ENCODE results near the gene KCNMA1.

Gene KCNMA1

DNA sequence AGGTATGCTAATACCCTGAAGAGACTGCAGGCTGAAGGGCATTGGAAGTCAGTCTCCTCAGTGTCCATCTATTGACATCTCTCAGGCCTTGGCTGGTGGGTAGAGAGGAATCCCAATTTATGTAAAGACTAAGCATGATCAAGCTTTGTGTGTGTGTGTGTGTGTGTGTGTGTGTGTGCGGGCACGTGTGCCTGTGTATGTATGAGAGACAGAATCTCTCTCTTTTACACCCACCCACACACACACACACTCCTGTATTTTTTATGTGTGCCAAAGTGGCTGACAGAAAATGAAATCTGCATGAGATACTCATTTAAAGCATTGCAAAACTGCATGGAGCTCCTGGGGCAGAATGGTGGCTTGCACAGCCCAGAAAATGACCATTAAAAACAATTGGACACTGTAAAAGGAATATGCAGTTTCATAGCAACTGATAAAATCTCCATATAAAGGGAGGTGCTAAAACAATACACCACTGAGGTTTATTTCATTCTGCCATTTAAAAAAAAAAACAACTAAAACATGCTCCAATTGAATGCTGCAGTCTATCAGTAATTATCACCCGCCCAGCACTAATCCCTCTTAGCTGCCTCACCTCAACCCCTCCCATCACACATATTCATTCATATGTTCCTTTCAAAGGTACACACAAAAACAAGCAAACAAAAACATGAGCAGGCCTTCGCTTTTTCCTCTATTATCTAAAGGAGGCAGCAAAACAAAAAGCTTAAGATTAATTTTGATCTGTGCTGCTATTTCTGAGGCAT, 385.0 kb downstream of the KCNMA1 start:
- Histone ChIP-seq H3K27ac (ENCODE audit: low read depth in 2 of 2, low read length in 2 of 2) (no peak overlapping the region), H3K36me3 (ENCODE audit: control insufficient read depth in 2 of 2, insufficient read depth in 2 of 2, low read length in 2 of 2) (no peaks in the 10 kb centered on the region), H3K9ac (ENCODE audit: low read depth in 1 of 2, low read length in 2 of 2) (no peak overlapping the region), H3K4me3 (ENCODE audit: low read length in 2 of 2) (no peak overlapping the region), H3K9me3 (ENCODE audit: control insufficient read depth in 2 of 2, low read length in 2 of 2) (no peaks in the 10 kb centered on the region), H3K4me1 (ENCODE audit: control insufficient read depth in 2 of 2, insufficient read depth in 2 of 2, low read length in 2 of 2) (no peaks in the 10 kb centered on the region), H3K27me3 (ENCODE audit: control insufficient read depth in 2 of 2, insufficient read depth in 2 of 2, low read length in 2 of 2) (no peaks in the 10 kb centered on the region)

DNA sequence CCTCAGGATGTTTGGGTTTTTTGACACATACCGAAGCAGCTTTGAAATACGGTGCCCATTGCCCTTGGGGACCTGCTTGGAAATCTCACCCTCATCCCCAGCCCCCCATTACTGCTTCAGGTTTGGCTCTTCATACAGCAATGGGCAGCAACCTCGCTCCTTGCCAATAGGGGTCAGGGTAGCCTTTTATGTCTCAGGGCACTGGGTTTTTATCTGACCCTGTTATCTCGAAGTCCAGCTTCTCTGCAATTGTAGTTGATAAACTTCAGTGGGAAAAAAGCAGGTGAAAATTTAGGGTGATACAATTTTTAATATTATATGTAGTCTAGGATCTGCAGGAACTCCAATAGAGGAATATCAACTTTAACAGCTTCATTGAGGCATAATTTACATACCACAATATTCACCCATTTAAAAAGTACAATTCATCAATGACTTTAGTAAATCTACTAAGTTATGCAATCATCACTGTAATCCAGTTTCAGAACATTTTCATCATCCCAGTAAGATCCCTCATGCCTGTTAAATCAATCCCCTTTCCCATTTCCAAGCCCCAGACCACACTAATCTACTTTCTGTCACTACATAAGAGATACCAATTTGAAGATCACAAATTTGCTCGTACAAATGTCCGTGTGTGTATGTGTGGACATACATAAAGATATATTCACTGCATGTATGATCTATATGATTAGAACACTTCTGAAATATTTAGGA, 386.2 kb downstream of the KCNMA1 start:
- H3K36me3 ChIP-seq (ENCODE audit: control insufficient read depth in 2 of 2, insufficient read depth in 2 of 2, low read length in 2 of 2), result no peaks in the 10 kb centered on the region
- no peak overlapping the region for H3K27ac ChIP-seq (ENCODE audit: low read depth in 2 of 2, low read length in 2 of 2)
- H3K4me3 ChIP-seq (ENCODE audit: low read length in 2 of 2), result no peak overlapping the region
- peaks cover 2 to 6% of the 10 kb centered on the region in 2 donors for H3K4me1 ChIP-seq (ENCODE audit: control insufficient read depth in 2 of 2, insufficient read depth in 2 of 2, low read length in 2 of 2)
- H3K9me3 ChIP-seq (ENCODE audit: control insufficient read depth in 2 of 2, low read length in 2 of 2), result no peaks in the 10 kb centered on the region
- H3K9ac ChIP-seq (ENCODE audit: low read depth in 1 of 2, low read length in 2 of 2), result no peak overlapping the region
- no peaks in the 10 kb centered on the region for H3K27me3 ChIP-seq (ENCODE audit: control insufficient read depth in 2 of 2, insufficient read depth in 2 of 2, low read length in 2 of 2)

DNA sequence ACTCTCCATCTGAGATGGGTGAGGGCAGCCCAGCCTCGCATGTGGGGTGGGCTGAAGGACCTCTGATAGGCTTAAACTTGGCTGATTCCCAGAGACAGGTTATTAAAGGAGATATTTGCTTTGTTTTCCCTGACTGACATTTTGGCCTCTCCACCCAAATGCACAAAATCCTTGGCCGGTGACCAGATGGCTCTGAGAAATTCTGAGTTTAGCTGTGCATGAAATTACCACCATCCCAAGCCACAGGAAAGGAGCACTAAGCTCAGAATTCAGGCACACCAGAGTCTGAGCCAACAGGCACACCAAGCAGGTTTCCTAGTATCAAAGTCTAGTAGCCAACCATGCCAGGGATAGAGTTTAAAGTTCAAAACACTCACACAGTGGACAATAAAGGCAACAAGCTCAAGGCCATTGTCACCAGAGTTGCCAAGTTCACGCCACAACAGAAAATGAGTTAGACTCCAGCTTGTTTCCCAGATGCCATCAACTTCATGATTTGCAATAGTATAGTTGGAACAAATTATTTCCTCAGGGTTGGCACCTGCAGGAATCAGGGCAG, 387.6 kb downstream of the KCNMA1 start:
- Histone ChIP-seq H3K9me3 (ENCODE audit: control insufficient read depth in 2 of 2, low read length in 2 of 2) (no peaks in the 10 kb centered on the region), H3K9ac (ENCODE audit: low read depth in 1 of 2, low read length in 2 of 2) (no peak overlapping the region), H3K4me1 (ENCODE audit: control insufficient read depth in 2 of 2, insufficient read depth in 2 of 2, low read length in 2 of 2) (peaks cover 2 to 6% of the 10 kb centered on the region in 2 donors), H3K27ac (ENCODE audit: low read depth in 2 of 2, low read length in 2 of 2) (no peak overlapping the region), H3K4me3 (ENCODE audit: low read length in 2 of 2) (no peak overlapping the region), H3K36me3 (ENCODE audit: control insufficient read depth in 2 of 2, insufficient read depth in 2 of 2, low read length in 2 of 2) (no peaks in the 10 kb centered on the region), H3K27me3 (ENCODE audit: control insufficient read depth in 2 of 2, insufficient read depth in 2 of 2, low read length in 2 of 2) (no peaks in the 10 kb centered on the region)

DNA sequence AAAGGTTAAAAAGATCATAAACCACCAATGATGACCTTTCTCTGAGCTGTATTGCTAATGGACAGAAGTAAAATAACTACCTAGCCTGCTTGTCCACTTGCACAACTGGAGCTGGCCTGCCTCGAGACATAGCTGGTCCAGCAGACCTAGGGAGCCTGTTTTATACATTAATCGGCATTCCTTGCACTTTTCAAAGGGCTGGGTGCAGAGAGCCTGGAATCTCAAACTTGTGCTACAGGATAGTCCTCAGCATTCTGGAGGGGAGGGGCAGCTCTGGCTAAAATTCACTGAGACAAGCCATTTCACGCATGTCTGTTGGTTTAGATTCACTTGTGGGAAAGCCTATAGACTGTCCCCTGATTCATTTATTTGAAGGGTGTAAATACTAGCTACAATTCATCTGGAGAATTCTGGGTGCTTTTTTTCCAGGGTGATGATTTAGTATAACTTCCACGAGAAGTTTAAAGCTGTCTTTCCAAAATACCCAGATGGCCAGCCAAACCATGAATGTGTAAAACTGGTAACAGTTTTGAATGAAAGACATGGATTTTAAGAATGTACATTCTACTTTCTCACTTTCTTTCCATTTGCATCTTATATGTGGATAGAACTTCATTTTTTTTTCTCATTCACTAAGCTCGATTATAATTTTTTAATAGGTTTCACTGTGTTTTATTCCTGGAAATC, 389.4 kb downstream of the KCNMA1 start:
- Histone ChIP-seq H3K27me3 (ENCODE audit: control insufficient read depth in 2 of 2, insufficient read depth in 2 of 2, low read length in 2 of 2) (no peaks in the 10 kb centered on the region), H3K4me3 (ENCODE audit: low read length in 2 of 2) (no peak overlapping the region), H3K9me3 (ENCODE audit: control insufficient read depth in 2 of 2, low read length in 2 of 2) (no peaks in the 10 kb centered on the region), H3K27ac (ENCODE audit: low read depth in 2 of 2, low read length in 2 of 2) (no peak overlapping the region), H3K9ac (ENCODE audit: low read depth in 1 of 2, low read length in 2 of 2) (no peak overlapping the region), H3K4me1 (ENCODE audit: control insufficient read depth in 2 of 2, insufficient read depth in 2 of 2, low read length in 2 of 2) (peaks cover 2 to 6% of the 10 kb centered on the region in 2 donors), H3K36me3 (ENCODE audit: control insufficient read depth in 2 of 2, insufficient read depth in 2 of 2, low read length in 2 of 2) (no peaks in the 10 kb centered on the region)

DNA sequence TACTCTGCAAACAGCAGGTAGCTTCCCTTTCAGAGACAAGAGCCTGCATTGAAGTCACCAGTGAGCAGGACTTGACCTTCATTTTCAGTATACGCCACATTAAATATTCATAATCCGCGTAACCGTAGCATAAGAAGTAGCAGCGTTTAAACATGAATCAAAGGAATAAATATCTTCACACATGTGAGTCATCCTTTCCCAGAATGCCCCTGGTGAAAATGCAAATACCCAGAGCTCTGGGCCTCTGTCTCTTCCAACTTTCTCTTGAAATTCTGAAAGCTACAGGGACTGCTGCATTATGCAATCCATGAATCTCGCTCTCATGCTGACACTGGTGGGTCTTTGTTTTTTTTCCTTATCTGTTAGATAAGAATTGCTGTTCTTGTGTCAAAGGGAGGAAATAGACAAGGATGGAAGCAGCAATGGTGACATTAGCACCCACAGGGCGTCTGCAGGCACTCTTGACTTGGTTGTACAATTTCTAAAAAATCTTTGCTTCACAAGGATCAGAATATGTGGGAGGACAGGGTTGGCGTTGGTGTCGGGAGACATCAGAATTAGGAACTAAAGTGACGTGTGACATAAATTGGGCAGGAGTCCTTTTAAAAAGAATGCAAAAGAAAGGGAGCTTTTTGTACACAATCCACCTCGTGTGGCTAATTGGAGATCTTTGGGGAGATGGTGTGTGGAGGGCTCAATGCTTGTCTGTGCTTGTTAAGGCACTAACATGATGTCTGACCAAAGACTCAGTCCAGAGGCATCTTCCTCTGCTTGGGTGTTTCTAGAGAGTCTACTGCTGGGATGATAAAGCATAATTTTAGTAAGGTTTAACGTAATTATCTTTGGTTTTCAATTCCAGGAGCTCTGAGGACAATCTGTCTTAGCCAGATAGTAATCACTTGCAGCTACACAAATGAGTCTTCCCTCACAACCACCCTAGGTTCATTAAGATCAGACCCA, 390.3 kb downstream of the KCNMA1 start:
- no peaks in the 10 kb centered on the region for H3K27me3 ChIP-seq (ENCODE audit: control insufficient read depth in 2 of 2, insufficient read depth in 2 of 2, low read length in 2 of 2)
- no peaks in the 10 kb centered on the region for H3K9me3 ChIP-seq (ENCODE audit: control insufficient read depth in 2 of 2, low read length in 2 of 2)
- no peak overlapping the region for H3K27ac ChIP-seq (ENCODE audit: low read depth in 2 of 2, low read length in 2 of 2)
- H3K36me3 ChIP-seq (ENCODE audit: control insufficient read depth in 2 of 2, insufficient read depth in 2 of 2, low read length in 2 of 2), result no peaks in the 10 kb centered on the region
- H3K4me3 ChIP-seq (ENCODE audit: low read length in 2 of 2), result no peak overlapping the region
- peaks cover 5 to 11% of the 10 kb centered on the region in 2 donors for H3K4me1 ChIP-seq (ENCODE audit: control insufficient read depth in 2 of 2, insufficient read depth in 2 of 2, low read length in 2 of 2)
- H3K9ac ChIP-seq (ENCODE audit: low read depth in 1 of 2, low read length in 2 of 2), result no peak overlapping the region

DNA sequence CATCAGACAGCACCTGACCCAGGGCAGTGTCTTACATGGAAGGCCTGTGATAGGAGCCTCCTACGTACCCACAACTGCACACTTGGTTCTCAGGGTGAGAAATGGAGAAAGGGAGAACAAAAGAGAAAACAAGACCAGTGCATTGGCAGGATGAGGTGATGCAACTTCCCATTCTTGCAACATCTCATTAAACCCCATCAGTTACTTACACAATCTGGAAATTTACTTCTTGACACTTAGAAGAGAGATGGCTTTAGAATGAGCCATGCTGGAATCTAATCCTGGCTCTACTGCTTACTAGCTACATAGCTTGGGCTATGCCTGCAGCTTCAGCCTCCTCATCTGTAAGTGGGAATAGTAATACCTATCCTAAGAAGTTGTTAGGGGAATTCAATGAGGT, 391.7 kb downstream of the KCNMA1 start:
- no peak overlapping the region for H3K4me3 ChIP-seq (ENCODE audit: low read length in 2 of 2)
- H3K27ac ChIP-seq (ENCODE audit: low read depth in 2 of 2, low read length in 2 of 2), result no peak overlapping the region
- no peaks in the 10 kb centered on the region for H3K36me3 ChIP-seq (ENCODE audit: control insufficient read depth in 2 of 2, insufficient read depth in 2 of 2, low read length in 2 of 2)
- H3K9ac ChIP-seq (ENCODE audit: low read depth in 1 of 2, low read length in 2 of 2), result no peak overlapping the region
- H3K27me3 ChIP-seq (ENCODE audit: control insufficient read depth in 2 of 2, insufficient read depth in 2 of 2, low read length in 2 of 2), result no peaks in the 10 kb centered on the region
- no peaks in the 10 kb centered on the region for H3K9me3 ChIP-seq (ENCODE audit: control insufficient read depth in 2 of 2, low read length in 2 of 2)
- peaks cover 5 to 11% of the 10 kb centered on the region in 2 donors for H3K4me1 ChIP-seq (ENCODE audit: control insufficient read depth in 2 of 2, insufficient read depth in 2 of 2, low read length in 2 of 2)

DNA sequence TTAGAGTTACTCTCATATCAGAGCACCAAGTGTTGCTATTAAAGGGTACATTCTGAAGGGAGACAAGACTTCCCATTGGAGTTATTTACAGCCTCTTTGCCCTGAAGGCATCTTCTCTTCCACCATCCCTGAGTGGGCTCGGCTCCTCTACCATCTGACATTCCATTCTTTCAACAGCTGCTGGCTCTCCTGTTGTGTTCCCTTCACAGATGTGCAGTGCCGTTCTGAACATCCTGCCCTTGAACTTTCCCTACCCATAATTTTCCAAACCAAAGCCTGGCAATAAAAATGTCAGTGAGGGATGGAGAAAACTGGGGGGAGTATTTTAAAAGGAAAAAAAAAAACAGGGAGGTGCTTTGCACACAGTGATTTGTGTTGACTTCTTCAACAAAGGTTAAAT, 392.9 kb downstream of the KCNMA1 start:
- peaks cover 5 to 14% of the 10 kb centered on the region in 2 donors for H3K4me1 ChIP-seq (ENCODE audit: control insufficient read depth in 2 of 2, insufficient read depth in 2 of 2, low read length in 2 of 2)
- H3K36me3 ChIP-seq (ENCODE audit: control insufficient read depth in 2 of 2, insufficient read depth in 2 of 2, low read length in 2 of 2), result no peaks in the 10 kb centered on the region
- no peak overlapping the region for H3K27ac ChIP-seq (ENCODE audit: low read depth in 2 of 2, low read length in 2 of 2)

DNA sequence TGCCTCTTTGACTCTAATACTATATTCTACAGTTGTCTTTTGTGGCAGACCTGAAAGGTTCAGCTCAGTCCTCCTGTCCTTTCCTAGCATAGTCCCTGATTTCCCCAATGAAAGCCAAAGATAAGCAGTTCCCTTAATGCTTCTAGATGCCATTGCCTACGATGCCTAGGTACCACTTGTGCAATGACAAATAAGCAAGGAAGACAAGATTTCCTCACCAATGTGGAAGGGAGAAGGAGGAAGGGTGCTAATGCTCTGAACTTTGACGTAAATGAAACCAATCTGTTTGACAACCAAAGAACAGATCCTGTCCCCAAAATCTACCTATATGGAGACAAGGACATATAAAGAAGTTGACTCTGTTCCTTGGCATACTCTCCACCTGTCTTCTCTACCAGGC, 393.3 kb downstream of the KCNMA1 start:
- Histone ChIP-seq H3K36me3 (ENCODE audit: control insufficient read depth in 2 of 2, insufficient read depth in 2 of 2, low read length in 2 of 2) (no peaks in the 10 kb centered on the region), H3K4me3 (ENCODE audit: low read length in 2 of 2) (no peak overlapping the region), H3K9me3 (ENCODE audit: control insufficient read depth in 2 of 2, low read length in 2 of 2) (no peaks in the 10 kb centered on the region), H3K9ac (ENCODE audit: low read depth in 1 of 2, low read length in 2 of 2) (no peak overlapping the region), H3K27ac (ENCODE audit: low read depth in 2 of 2, low read length in 2 of 2) (no peak overlapping the region), H3K4me1 (ENCODE audit: control insufficient read depth in 2 of 2, insufficient read depth in 2 of 2, low read length in 2 of 2) (peaks cover 5 to 14% of the 10 kb centered on the region in 2 donors), H3K27me3 (ENCODE audit: control insufficient read depth in 2 of 2, insufficient read depth in 2 of 2, low read length in 2 of 2) (no peaks in the 10 kb centered on the region)

More for the DNA sequence above, 392.9 kb downstream of the KCNMA1 start:
- Histone ChIP-seq H3K9me3 (ENCODE audit: control insufficient read depth in 2 of 2, low read length in 2 of 2) (no peaks in the 10 kb centered on the region), H3K9ac (ENCODE audit: low read depth in 1 of 2, low read length in 2 of 2) (no peak overlapping the region), H3K27me3 (ENCODE audit: control insufficient read depth in 2 of 2, insufficient read depth in 2 of 2, low read length in 2 of 2) (no peaks in the 10 kb centered on the region), H3K4me3 (ENCODE audit: low read length in 2 of 2) (no peak overlapping the region)

DNA sequence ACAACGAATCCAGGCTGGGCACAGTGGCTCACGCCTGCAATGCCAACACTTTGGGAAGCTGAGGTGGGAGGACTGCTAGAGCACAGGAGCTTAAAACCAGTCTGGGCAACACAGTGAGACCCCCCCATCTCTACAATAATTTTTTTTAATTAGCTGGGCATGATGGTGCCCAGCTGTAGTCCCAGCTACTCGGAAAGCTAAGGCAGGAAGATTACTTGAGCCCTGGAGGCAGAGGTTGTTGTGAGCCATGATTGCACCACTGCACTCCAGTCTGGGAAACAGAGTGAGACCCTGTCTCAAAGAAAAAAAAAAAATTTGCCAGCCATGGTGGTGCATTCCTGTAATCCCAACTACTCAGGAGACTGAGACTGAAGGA, 396.3 kb downstream of the KCNMA1 start:
- no peak overlapping the region for H3K9ac ChIP-seq (ENCODE audit: low read depth in 1 of 2, low read length in 2 of 2)
- peaks cover 3 to 8% of the 10 kb centered on the region in 2 donors for H3K4me1 ChIP-seq (ENCODE audit: control insufficient read depth in 2 of 2, insufficient read depth in 2 of 2, low read length in 2 of 2)
- no peaks in the 10 kb centered on the region for H3K36me3 ChIP-seq (ENCODE audit: control insufficient read depth in 2 of 2, insufficient read depth in 2 of 2, low read length in 2 of 2)
- H3K27ac ChIP-seq (ENCODE audit: low read depth in 2 of 2, low read length in 2 of 2), result no peak overlapping the region
- no peak overlapping the region for H3K4me3 ChIP-seq (ENCODE audit: low read length in 2 of 2)
- no peaks in the 10 kb centered on the region for H3K9me3 ChIP-seq (ENCODE audit: control insufficient read depth in 2 of 2, low read length in 2 of 2)
- H3K27me3 ChIP-seq (ENCODE audit: control insufficient read depth in 2 of 2, insufficient read depth in 2 of 2, low read length in 2 of 2), result no peaks in the 10 kb centered on the region
